Measurements from ENCODE around the gene CUEDC1.
"Not testable (repeated sequence)": the region's sequence is repeated elsewhere in the genome, so short reads cannot be mapped to it uniquely, and the experiment has no call there.

CUEDC1 gene

GRCh38 chr17:57859601-57860413 is 95.4 kb downstream of the CUEDC1 start:
- no peak for DNase-seq (ENCODE audit: low read depth)

GRCh38 chr17:57858838-57859237 is 96.4 kb downstream of the CUEDC1 start:
- no peak for DNase-seq (ENCODE audit: low read depth)

GRCh38 chr17:57856792-57857620 is 98.2 kb downstream of the CUEDC1 start:
- DNase-seq (ENCODE audit: low read depth) = no peak

- DNase-seq (ENCODE audit: low read depth) = no peak
Observed at GRCh38 chr17:57855391-57856035, 99.7 kb downstream of the CUEDC1 start.

GRCh38 chr17:57853695-57854094 is 101.5 kb downstream of the CUEDC1 start:
- no peak for DNase-seq (ENCODE audit: low read depth)

GRCh38 chr17:57852955-57853328 is 102.3 kb downstream of the CUEDC1 start:
- DNase-seq (ENCODE audit: low read depth) = no peak

- DNase-seq (ENCODE audit: low read depth) = no peak
Observed at GRCh38 chr17:57852092-57852954, 102.9 kb downstream of the CUEDC1 start.

GRCh38 chr17:57849874-57850754 is 105.1 kb downstream of the CUEDC1 start, which contains the start of gene MRPS23:
TSS of gene MRPS23 (minus strand) at chr17:57850044. CDS start at chr17:57850010, 34 bp downstream.
- peak; percentile 89 for DNase-seq (ENCODE audit: low read depth)

- no peak for DNase-seq (ENCODE audit: low read depth)
Observed at GRCh38 chr17:57849163-57849873, 105.9 kb downstream of the CUEDC1 start.

GRCh38 chr17:57846056-57846945 is 108.9 kb downstream of the CUEDC1 start:
- not testable (repeated sequence) for DNase-seq (ENCODE audit: low read depth)

- no peak for DNase-seq (ENCODE audit: low read depth)
Observed at GRCh38 chr17:57842280-57842679, 112.9 kb downstream of the CUEDC1 start.

GRCh38 chr17:57839571-57839923 is 115.7 kb downstream of the CUEDC1 start:
- no peak for DNase-seq (ENCODE audit: low read depth)

GRCh38 chr17:57838857-57839570 is 116.2 kb downstream of the CUEDC1 start:
- no peak for DNase-seq (ENCODE audit: low read depth)

GRCh38 chr17:57838453-57838852 is 116.8 kb downstream of the CUEDC1 start:
- DNase-seq (ENCODE audit: low read depth) = no peak

- DNase-seq (ENCODE audit: low read depth) = no peak
Observed at GRCh38 chr17:57835333-57835900, 119.8 kb downstream of the CUEDC1 start.

- DNase-seq (ENCODE audit: low read depth) = no peak
Observed at GRCh38 chr17:57834146-57834741, 121.0 kb downstream of the CUEDC1 start.

- peak; percentile 42 for DNase-seq (ENCODE audit: low read depth)
Observed at GRCh38 chr17:57833179-57833939, 121.9 kb downstream of the CUEDC1 start.

All from stimulated activated CD8-positive, alpha-beta memory T cell treated with anti-CD3 and anti-CD28 coated beads, Interleukin-7, amount 100 ng/mL, for 24 hours (primary cell).